GM12864 (cell line): ENCODE results near the gene CCDC92B.
"Not testable (repeated sequence)": the region's sequence is repeated elsewhere in the genome, so short reads cannot be mapped to it uniquely, and the experiment has no call there.

Experiments
- DNase-seq: peaks from one replicate; pipeline ENCODE4 v3.0.0-alpha.2; 2011; ENCODE audit warnings: low read depth
- H3K4me3 ChIP-seq: 2 replicates; pipeline ENCODE4 v1.5.1; 2011; ENCODE audit warnings: mild to moderate bottlenecking, low read depth, low read length, control low read depth
- TF ChIP-seq, protein P1 (sequence below): IDR thresholded peaks from 2 replicates; pipeline ENCODE4 v1.5.1; 2011; ENCODE audit warnings: low read depth, mild to moderate bottlenecking, moderate library complexity, low read length, control low read depth, inconsistent platforms; ENCODE audit errors: missing control alignments

Gene CCDC92B

DNA sequence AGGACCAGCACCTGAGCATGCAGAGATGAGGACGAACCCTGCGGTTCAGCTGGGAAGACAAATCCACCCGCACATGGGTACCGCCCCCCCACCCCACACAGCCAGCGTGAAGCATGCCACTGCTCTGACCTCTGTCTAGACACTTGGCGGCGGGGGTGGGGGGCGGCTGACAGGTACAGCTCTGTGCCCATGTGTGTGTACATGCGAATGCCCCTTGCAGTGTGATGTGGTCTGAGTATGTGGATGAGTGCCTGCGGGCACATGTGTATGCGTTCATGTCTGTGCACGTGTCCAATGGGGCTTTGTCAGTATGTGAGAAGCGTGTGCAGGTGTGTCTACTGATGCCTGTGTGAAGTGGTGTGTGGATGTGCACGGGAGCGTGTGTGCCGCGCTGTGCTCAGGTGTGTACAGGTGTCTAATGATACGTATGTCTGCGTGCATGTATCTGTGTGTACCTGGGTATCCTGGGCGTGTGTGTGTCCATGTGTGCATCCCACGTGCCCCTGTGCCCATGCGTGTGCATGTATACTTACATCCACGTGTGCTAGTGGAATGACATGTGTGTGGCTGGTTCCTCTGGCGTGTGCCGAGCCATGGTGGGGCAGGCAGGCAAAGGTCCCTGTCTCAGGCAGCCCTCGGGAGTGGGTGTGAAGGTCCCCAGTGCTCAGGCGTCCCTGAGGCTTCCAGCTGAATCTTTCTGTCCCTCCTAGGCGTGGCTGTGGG lies 46.1 kb upstream of the CCDC92B start:
- no peak for DNase-seq
- TF ChIP-seq, protein P1, sequence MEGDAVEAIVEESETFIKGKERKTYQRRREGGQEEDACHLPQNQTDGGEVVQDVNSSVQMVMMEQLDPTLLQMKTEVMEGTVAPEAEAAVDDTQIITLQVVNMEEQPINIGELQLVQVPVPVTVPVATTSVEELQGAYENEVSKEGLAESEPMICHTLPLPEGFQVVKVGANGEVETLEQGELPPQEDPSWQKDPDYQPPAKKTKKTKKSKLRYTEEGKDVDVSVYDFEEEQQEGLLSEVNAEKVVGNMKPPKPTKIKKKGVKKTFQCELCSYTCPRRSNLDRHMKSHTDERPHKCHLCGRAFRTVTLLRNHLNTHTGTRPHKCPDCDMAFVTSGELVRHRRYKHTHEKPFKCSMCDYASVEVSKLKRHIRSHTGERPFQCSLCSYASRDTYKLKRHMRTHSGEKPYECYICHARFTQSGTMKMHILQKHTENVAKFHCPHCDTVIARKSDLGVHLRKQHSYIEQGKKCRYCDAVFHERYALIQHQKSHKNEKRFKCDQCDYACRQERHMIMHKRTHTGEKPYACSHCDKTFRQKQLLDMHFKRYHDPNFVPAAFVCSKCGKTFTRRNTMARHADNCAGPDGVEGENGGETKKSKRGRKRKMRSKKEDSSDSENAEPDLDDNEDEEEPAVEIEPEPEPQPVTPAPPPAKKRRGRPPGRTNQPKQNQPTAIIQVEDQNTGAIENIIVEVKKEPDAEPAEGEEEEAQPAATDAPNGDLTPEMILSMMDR = no peak
- H3K4me3 ChIP-seq = peak overlapping the region; percentile 36

DNA sequence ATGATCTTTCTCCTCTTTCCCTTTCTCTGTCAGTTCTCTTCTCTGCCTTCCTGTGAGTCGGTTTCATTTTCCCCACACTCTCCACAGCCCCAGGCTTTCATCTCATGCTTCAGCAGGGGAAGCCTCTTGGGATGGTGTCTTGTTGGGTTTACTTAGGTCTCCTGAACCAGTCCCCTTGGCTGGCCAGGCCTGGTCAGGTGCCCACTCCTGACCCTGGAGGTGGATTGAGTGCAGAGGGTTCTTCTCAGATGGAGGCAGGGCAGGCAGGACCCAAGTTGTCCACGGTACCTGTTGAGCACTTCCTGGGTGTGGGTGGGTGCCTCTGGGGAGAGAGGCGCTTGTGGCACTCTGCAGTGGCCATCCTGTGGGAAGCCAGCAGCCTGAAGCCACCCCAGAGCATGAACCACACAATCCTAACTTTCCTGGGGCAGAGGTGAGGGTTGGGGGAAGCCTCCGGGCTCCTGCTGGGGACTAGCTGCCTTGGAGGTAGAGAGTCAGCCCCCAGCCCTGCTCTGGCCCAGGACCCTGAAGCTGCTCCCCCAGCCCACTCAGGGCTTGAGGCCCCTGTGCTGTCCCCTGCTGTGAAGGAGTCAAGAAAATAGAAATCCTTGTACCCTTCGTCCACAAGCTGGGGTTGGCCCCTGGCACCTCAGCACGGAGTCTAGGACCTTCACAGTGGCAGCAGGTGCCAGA lies 44.8 kb upstream of the CCDC92B start:
- H3K4me3 ChIP-seq = no peak overlapping the region
- TF ChIP-seq, protein P1 = no peak
- no peak for DNase-seq

DNA sequence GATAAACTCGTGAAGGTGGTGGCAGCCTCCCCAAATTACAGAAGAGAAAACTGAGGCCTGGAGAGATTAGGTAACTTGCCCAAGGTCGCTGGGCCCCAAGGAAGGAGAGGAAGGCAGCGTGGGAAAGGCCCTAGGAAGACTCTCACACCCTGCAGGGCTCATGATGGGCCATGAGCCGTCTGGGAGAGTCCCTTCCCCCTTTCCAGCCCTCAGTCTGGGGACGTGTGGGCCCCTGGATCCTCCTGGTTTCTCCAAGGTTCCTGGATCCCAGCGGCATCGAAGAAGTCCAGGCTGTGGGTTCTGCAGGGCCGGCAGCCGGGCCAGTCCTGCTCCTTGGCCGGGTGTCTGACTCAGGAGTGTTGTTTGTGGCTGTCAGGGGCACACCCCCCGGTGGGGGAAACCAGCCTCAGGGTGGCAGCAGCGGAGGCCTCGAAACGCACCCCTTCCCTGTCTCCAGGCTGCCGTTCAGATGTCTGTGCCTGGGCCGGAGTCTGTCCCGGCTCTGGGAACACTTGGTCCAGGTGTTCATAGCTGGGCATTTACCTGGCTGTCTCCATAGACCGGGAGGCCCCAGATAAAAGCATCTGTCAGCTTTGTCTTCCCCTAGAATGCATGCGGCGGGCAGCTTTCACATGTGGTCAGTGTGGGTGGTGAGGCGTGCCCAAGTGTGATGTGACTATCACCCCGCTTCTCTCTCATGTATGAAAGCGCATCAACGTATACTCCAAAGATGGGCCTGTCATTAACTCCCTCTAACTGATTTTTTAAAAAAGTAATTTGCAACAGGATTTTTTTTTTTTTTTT lies 43.1 kb upstream of the CCDC92B start:
- H3K4me3 ChIP-seq = no peak overlapping the region
- TF ChIP-seq, protein P1 = no peak
- no peak for DNase-seq

DNA sequence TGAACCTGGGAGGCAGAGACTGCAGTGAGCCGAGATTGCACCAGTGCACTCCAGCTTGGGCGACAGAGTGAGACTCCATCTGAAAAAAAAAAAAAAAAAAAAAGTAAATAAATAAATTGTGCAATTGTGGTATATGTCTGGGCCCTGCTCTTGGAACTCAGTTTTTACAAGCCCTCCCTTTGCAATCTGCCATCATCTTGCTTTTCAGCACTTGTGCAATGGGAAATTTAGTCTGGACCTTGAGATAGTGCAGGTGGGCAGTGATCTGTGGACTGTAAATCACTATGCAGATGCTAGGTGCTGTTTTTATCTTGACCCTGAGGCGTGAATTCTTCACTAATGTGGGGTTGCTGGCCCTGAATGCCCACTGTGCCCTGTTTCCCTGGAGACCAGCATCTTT lies 40.2 kb upstream of the CCDC92B start:
- TF ChIP-seq, protein P1 = no peak
- no peak overlapping the region for H3K4me3 ChIP-seq
- no peak for DNase-seq

DNA sequence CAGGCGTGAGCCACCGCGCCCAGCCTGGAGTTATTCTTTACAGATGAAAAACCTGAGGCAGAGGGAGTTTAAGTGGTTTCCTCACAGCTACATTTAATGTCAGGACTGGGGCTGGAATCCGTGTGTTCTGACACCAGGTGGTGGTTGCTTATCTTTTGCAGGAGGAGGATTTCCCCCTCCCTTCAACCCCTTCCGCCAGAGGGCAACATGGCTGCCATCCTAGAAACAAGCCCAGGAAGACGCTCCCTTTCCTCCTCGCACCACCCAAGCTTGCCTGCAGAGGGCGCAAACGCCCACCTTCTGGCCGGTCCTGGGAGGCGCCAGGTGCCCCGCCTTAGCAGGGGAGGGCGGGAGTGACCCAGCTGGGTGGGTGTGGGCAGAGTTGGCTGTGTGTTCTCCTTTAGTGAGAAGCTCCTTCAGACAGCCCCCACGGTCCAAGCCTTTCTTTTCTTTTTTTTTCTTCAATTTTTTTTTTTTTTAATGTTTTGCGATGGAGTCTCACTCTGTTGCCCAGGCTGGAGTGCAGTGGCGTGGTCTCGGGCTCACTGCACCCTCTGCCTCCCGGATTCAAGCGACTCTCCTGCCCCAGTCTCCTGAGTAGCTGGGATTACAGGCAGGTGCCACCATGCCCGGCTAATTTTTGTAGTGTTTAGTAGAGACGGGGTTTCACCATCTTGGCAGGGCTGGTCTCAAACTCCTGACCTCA lies 36.9 kb upstream of the CCDC92B start:
- DNase-seq = peak; percentile 47
- TF ChIP-seq, protein P1 = peak; percentile 88
- no peak overlapping the region for H3K4me3 ChIP-seq

DNA sequence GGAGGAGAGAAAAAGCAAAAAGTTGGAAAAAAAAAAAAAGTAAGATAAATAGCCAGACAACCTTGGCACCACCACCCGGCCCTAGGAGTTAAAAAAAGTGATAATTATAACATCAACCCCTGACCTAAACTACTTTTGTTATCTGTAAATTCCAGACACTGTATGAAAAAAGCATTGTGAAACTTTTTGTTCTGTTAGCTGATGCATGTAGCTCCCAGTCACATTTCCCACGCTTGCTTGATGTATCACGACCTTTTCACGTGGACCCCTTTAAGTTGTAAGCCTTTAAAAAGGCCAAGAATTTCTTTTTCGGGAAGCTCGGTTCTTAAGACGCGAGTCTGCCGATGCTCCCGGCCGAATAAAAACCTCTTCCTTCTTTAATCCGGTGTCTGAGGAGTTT lies 35.9 kb upstream of the CCDC92B start:
- not testable (repeated sequence) for H3K4me3 ChIP-seq, DNase-seq

DNA sequence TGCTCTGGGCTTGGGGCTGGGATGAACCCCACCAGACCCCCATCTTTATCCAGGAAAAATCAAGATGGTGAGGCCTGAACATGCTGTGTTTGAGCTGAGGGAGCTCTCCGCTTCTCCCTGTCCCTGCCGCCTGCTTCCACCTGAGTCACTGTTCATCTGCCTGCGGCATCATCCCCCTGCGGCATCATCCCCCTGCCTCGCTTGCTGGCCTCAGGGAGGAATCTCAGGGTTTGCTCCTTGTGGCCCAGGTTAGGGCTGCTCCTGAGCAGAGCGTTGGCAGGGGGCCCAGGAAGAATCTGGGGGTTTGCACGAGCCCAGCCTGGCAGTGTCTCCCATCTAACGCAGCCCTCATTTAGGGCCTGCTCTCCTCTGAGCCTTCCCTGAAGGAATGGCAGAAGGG lies 35.4 kb upstream of the CCDC92B start:
- TF ChIP-seq, protein P1 = no peak
- no peak overlapping the region for H3K4me3 ChIP-seq
- DNase-seq = no peak
